ENCODE data around the gene MANBA.

Gene MANBA

GRCh38 chr4:102598762-102599374 is 161.9 kb downstream of the MANBA start:
- DNase-seq (ENCODE audit: low read depth in 2 of 3, low spot score in 2 of 3), result no peak

- DNase-seq (ENCODE audit: low read depth in 2 of 3, low spot score in 2 of 3), result no peak
Observed at GRCh38 chr4:102598086-102598761, 162.5 kb downstream of the MANBA start.

- DNase-seq (ENCODE audit: low read depth in 2 of 3, low spot score in 2 of 3), result no peak
Observed at GRCh38 chr4:102596532-102596931, 164.2 kb downstream of the MANBA start.

- no peak for DNase-seq (ENCODE audit: low read depth in 2 of 3, low spot score in 2 of 3)
Observed at GRCh38 chr4:102594000-102594399, 166.8 kb downstream of the MANBA start.

GRCh38 chr4:102593147-102593546 is 167.6 kb downstream of the MANBA start:
- DNase-seq (ENCODE audit: low read depth in 2 of 3, low spot score in 2 of 3), result no peak

GRCh38 chr4:102592256-102592655 is 168.5 kb downstream of the MANBA start:
- no peak for DNase-seq (ENCODE audit: low read depth in 2 of 3, low spot score in 2 of 3)

- no peak for DNase-seq (ENCODE audit: low read depth in 2 of 3, low spot score in 2 of 3)
Observed at GRCh38 chr4:102589743-102590142, 171.0 kb downstream of the MANBA start.

GRCh38 chr4:102586644-102587021 is 174.1 kb downstream of the MANBA start:
- DNase-seq (ENCODE audit: low read depth in 2 of 3, low spot score in 2 of 3), result no peak

- no peak for DNase-seq (ENCODE audit: low read depth in 2 of 3, low spot score in 2 of 3)
Observed at GRCh38 chr4:102586002-102586643, 174.6 kb downstream of the MANBA start.

- no peak for DNase-seq (ENCODE audit: low read depth in 2 of 3, low spot score in 2 of 3)
Observed at GRCh38 chr4:102585329-102585728, 175.4 kb downstream of the MANBA start.

- no peak for DNase-seq (ENCODE audit: low read depth in 2 of 3, low spot score in 2 of 3)
Observed at GRCh38 chr4:102584091-102584490, 176.7 kb downstream of the MANBA start.

Data from activated CD8-positive, alpha-beta memory T cell treated with anti-CD3 and anti-CD28 coated beads for 48 hours (primary cell).